Thymus (tissue), 11 donors: Measurements from ENCODE around the gene COL5A1. TPM values are rescaled to one million over a fixed set of nuclear protein-coding genes. Genes with fewer than 3 reads are reported as not detected.

Experiments used
- DNase-seq, 9 donors: peaks; one replicate each; pipeline ENCODE4 v3.0.0-alpha.2; 2013; ENCODE audit warnings: low spot score in 9 of 9, low read depth in 6 of 9, missing footprints in 1 of 9
- H3K27ac ChIP-seq, 2 donors: one replicate each; pipeline ENCODE4 v1.5.1; 2013; ENCODE audit warnings: control low read depth in 1 of 2, low read depth in 1 of 2, low read length in 1 of 2, mild to moderate bottlenecking in 1 of 2, moderate library complexity in 1 of 2
- H3K27me3 ChIP-seq, 2 donors: one replicate each; pipeline ENCODE4 v1.5.1; 2013; ENCODE audit warnings: low read length in 1 of 2; ENCODE audit not compliant: control insufficient read depth in 2 of 2, insufficient read depth in 1 of 2
- H3K36me3 ChIP-seq, 2 donors: one replicate each; pipeline ENCODE4 v1.5.1; 2013; ENCODE audit warnings: low read length in 1 of 2, mild to moderate bottlenecking in 1 of 2, moderate library complexity in 1 of 2; ENCODE audit not compliant: control insufficient read depth in 2 of 2, insufficient read depth in 2 of 2
- H3K4me1 ChIP-seq, 2 donors: one replicate each; pipeline ENCODE4 v1.5.1; 2013; ENCODE audit warnings: low read length in 2 of 2; ENCODE audit not compliant: control insufficient read depth in 2 of 2, insufficient read depth in 2 of 2
- H3K4me3 ChIP-seq, 2 donors: one replicate each; pipeline ENCODE4 v1.5.1; 2013; ENCODE audit warnings: low read length in 2 of 2, control low read depth in 1 of 2, mild to moderate bottlenecking in 1 of 2
- H3K9me3 ChIP-seq, 2 donors: one replicate each; pipeline ENCODE4 v1.5.1; 2013; ENCODE audit warnings: low read length in 1 of 2, mild to moderate bottlenecking in 1 of 2; ENCODE audit not compliant: control insufficient read depth in 2 of 2, insufficient read depth in 1 of 2
- WGBS: extraction: QIAGEN DNeasy Blood & Tissue Kit; methylation state at CpG from one replicate; pipeline ENCODE4 v1.1.7; 2013; 5-methylcytosine and 5-hydroxymethylcytosine counted together
- polyA plus RNA-seq: library from polyadenylated mRNA; stranded (reverse); fragments of 200-250 nt; gene quantifications from one replicate; pipeline ENCODE4 v1.2.3, GENCODE V29; 2013
- total RNA-seq: library from RNA; stranded (reverse); fragments of 120-200 nt; gene quantifications from one replicate; pipeline ENCODE4 v1.2.4, GENCODE V29; 2013
- donor health status: healthy.

Gene COL5A1
- total and polyA plus RNA-seq, 2 donors, result 3.2 to 7.6 TPM

DNA sequence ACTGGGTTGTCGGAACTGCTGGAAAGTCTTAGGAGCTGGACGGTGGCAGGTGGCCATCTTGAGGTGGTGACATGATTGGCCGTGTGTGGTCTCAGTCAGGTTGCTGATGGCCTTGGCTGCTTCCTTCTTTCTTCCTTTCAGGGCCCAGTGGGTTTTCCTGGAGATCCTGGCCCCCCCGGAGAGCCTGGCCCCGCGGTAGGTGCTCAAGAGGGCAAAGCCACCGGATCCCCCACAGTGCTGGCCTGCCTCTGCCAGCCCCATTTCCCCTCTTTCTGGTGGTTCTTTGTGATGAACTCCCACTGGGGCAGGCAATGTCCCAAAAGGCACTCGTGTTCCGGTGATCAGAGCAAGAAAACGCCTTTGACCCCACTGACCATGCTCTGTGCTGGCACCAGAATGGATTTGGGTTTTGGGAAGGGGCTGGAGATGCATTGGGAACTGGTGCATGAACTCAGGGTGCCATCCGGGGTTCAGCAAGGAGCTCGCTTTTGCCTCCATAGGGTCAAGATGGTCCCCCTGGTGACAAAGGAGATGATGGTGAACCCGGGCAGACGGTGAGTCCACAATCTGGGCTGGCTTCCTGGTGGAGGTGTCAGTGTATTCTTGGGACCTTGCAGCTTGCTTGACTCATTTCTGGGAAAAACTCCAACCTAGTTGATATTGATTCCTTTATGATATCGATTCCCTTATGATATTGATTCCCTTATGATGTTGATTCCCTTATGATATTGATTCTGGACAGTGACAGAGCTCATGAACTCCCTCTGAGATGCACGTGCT, 174.0 kb downstream of the COL5A1 start:
- Histone ChIP-seq H3K4me3 (no peak overlapping the region), H3K4me1 (no peaks in the 10 kb centered on the region), H3K27me3 (no peaks in the 10 kb centered on the region), H3K9me3 (no peaks in the 10 kb centered on the region), H3K27ac (no peak overlapping the region), H3K36me3 (no peaks in the 10 kb centered on the region)
- no peak for DNase-seq
- 94% methylated on average over 16 of the region's 16 CpGs for WGBS

DNA sequence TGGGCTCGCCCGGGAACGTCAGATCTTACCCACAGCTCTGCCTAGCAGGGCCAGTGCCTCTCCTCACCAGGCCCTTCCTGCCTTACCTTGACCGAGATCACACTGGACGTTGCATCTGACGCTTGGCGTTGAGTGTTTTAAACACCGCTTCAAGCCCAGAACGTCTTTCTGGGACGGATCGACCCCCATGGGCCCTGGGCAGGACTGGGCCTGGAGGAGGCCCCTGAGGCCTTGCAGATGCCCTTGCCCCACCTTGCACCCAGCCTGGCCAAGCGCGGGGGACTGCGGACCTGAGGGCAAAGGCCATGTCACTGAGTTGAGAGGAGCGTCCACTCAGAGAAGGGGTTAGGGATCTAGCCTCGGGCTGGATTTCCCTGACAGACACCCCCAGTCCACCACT, 174.7 kb downstream of the COL5A1 start:
- DNase-seq, result no peak
- no peaks in the 10 kb centered on the region for H3K9me3 ChIP-seq
- H3K4me3 ChIP-seq, result no peak overlapping the region
- no peak overlapping the region for H3K27ac ChIP-seq
- whole genome bisulfite sequencing, result 97% methylated on average over 16 of the region's 16 CpGs
- H3K27me3 ChIP-seq, result no peaks in the 10 kb centered on the region
- no peaks in the 10 kb centered on the region for H3K36me3 ChIP-seq
- H3K4me1 ChIP-seq, result no peaks in the 10 kb centered on the region

DNA sequence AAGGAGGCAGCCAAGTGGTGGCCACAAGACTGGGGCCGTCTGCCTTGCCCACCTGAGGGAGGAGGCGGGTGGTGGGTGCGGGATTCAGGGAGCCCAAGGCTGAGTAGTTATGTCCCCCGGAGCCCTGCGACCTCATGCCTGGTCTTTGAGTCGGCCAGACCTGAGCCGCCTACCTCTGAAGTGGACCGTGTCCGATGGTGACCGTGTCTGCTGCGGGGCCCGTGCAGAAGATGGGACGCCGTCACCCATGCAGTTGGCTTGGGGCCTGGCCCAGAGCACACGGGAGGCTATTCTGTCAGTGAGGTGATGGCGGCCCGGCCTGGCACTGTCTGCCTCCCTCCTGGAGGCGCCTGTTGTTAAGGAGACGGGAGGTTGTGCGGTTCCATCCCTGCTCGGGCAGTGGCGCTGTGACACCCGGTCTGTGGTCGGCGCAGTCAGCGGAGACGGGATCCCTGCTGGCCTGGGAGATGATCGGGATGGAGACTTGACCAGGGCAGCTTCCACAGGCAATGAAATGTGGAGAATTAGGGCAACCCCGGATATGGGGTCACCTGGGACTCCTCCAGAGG, 176.5 kb downstream of the COL5A1 start:
- H3K4me3 ChIP-seq, result no peak overlapping the region
- DNase-seq, result no peak
- H3K27ac ChIP-seq, result no peak overlapping the region
- no peaks in the 10 kb centered on the region for H3K4me1 ChIP-seq
- no peaks in the 10 kb centered on the region for H3K27me3 ChIP-seq
- no peaks in the 10 kb centered on the region for H3K36me3 ChIP-seq
- WGBS, result 97% methylated on average over 29 of the region's 29 CpGs
- H3K9me3 ChIP-seq, result no peaks in the 10 kb centered on the region

DNA sequence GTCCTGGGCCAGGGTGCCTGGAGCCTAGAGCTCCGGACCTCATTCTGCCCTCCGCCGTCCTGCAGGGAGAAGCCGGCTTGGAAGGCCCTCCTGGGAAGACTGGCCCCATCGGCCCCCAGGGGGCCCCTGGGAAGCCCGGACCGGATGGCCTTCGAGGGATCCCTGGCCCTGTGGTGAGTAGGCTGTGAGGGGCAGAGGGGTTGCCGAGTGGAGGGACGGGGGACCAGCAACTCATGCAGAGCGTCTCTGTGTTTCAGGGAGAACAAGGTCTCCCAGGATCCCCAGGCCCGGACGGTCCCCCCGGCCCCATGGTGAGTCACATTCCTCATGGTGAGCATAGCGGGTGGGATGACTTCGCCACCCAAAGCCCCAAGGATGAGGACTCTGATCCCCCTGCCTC, 177.0 kb downstream of the COL5A1 start:
- no peak overlapping the region for H3K4me3 ChIP-seq
- H3K4me1 ChIP-seq, result no peaks in the 10 kb centered on the region
- WGBS, result 96% methylated on average over 16 of the region's 16 CpGs
- no peaks in the 10 kb centered on the region for H3K27me3 ChIP-seq
- H3K36me3 ChIP-seq, result no peaks in the 10 kb centered on the region
- no peak overlapping the region for H3K27ac ChIP-seq
- H3K9me3 ChIP-seq, result no peaks in the 10 kb centered on the region
- no peak for DNase-seq

DNA sequence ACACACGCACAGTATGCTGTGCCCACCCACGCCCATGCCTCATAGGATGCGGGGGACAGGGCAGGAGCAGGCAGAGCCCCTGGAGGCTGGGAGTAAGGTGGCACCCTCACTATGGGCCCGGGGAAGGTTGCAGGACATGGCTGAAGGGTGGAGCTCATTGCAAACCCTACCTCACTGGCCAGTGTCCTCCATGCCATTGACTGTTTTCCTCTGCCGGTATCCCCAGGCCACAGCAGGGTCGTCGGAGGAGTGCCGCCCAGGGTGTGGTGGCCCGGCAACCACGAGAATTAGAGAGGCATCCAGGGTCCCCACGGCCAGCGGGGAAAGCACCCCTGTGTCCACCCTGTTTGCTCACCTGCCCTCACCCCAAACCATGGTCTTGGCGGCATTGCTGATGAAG, 179.3 kb downstream of the COL5A1 start:
- no peak overlapping the region for H3K27ac ChIP-seq
- no peaks in the 10 kb centered on the region for H3K9me3 ChIP-seq
- no peaks in the 10 kb centered on the region for H3K27me3 ChIP-seq
- H3K4me1 ChIP-seq, result no peaks in the 10 kb centered on the region
- no peaks in the 10 kb centered on the region for H3K36me3 ChIP-seq
- 96% methylated on average over 13 of the region's 13 CpGs for WGBS
- no peak for DNase-seq
- no peak overlapping the region for H3K4me3 ChIP-seq

DNA sequence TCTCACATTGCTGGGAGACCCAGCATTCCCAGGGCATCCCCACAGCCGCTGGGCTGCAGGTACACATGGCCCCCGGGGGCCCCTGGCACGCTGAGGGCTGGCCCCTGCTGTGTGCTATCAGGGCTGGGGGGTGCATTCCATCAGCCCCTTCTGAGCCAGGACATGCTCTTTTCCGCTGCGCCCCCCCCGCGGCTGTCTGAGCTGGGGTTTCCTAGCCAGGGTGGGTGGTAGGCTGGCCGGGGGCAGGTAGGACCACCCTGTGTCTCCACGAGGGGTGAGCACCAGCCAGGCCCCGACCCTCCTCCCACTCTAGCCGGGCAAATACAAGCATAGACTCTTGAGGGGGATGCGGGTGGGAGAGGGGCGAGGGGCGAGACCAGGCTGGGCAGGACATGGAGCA, 180.9 kb downstream of the COL5A1 start:
- H3K4me1 ChIP-seq, result peaks cover 0 to 4% of the 10 kb centered on the region in 2 donors
- H3K27ac ChIP-seq, result no peak overlapping the region
- no peak overlapping the region for H3K4me3 ChIP-seq
- no peaks in the 10 kb centered on the region for H3K36me3 ChIP-seq
- H3K27me3 ChIP-seq, result no peaks in the 10 kb centered on the region
- no peak for DNase-seq
- 96% methylated on average over 14 of the region's 14 CpGs for WGBS
- H3K9me3 ChIP-seq, result no peaks in the 10 kb centered on the region

DNA sequence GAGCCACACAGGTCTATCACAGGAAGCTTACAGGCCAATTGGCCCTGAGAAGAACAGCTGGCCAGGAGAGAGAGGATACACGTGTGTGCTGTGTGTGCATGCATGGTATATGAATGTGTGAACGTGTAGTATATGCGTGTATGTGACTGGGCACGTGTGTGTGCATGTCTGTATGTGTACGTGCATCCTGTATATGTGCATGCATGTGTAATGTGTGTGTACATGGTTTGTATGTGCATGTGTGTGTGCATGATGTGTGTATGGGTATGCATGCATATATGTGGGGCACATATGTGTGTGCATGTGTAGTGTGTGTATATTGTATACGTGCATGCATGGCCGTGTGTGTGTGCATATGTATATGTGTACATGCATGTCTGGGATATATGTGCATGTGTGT, 182.0 kb downstream of the COL5A1 start:
- Histone ChIP-seq H3K27me3 (no peaks in the 10 kb centered on the region), H3K4me3 (no peak overlapping the region), H3K36me3 (no peaks in the 10 kb centered on the region), H3K27ac (no peak overlapping the region), H3K9me3 (no peaks in the 10 kb centered on the region), H3K4me1 (peaks cover 0 to 8% of the 10 kb centered on the region in 2 donors)
- no peak for DNase-seq
- WGBS, result 96% methylated on average over 7 of the region's 7 CpGs

DNA sequence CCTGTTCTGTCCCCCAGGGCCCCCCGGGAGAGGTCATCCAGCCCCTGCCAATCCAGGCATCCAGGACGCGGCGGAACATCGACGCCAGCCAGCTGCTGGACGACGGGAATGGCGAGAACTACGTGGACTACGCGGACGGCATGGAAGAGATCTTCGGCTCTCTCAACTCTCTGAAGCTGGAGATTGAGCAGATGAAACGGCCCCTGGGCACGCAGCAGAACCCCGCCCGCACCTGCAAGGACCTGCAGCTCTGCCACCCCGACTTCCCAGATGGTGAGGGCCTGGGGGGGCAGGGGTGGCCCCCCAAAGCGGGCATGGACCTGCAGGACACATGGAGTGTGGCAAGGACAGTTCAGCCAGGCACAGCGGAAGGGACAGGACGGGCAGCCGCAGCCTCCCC, 183.0 kb downstream of the COL5A1 start:
- Histone ChIP-seq H3K36me3 (no peaks in the 10 kb centered on the region), H3K4me1 (peaks cover 0 to 8% of the 10 kb centered on the region in 2 donors), H3K9me3 (no peaks in the 10 kb centered on the region), H3K4me3 (no peak overlapping the region), H3K27ac (no peak overlapping the region), H3K27me3 (no peaks in the 10 kb centered on the region)
- 98% methylated on average over 23 of the region's 23 CpGs for WGBS
- DNase-seq, result no peak

DNA sequence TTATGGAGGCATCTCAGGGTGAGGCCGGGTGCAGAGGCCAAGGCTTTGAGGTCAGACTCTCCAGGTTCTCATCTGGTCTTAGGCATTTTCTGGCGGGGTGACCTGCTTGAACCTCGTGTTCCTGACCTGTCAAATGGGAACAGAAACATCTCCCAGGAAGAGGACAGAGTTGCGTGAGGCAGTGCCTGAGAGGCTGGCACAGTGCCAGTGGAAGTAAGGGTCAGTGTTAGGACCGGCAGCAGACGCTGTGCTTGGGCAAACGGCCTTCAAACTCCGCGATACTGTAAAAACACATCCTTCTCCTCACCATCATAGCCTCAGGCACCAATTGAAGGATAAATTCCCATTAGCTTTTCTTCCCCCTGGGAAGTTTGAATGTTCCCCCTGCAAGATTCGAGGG, 183.4 kb downstream of the COL5A1 start:
- DNase-seq, result no peak
- WGBS, result 85% methylated on average over 10 of the region's 10 CpGs
- H3K27me3 ChIP-seq, result no peaks in the 10 kb centered on the region
- no peak overlapping the region for H3K27ac ChIP-seq
- peaks cover 0 to 8% of the 10 kb centered on the region in 2 donors for H3K4me1 ChIP-seq
- H3K9me3 ChIP-seq, result no peaks in the 10 kb centered on the region
- H3K36me3 ChIP-seq, result no peaks in the 10 kb centered on the region
- H3K4me3 ChIP-seq, result no peak overlapping the region
